MM.1S (cell line): Measurements from ENCODE around the gene ATG10.

ENCODE experiments used
- DNase-seq: peaks from one replicate; pipeline ENCODE4 v3.0.0-alpha.2; 2015
- H2AFZ ChIP-seq: fragments of 300-600 bp; sonication (generic); 2 replicates; pipeline ENCODE4 v1.6.0; 2016; ENCODE audit warnings: antibody characterized with exemption, low read length
- H3F3A ChIP-seq: fragments of 300-600 bp; sonication (generic); 2 replicates; pipeline ENCODE4 v1.6.1; 2016; ENCODE audit warnings: mild to moderate bottlenecking, antibody characterized with exemption, low read length, moderate library complexity, mixed read lengths; ENCODE audit not compliant: insufficient read depth
- H3K27ac ChIP-seq: fragments of 300-600 bp; sonication (generic); 2 replicates; pipeline ENCODE4 v1.5.1; 2016; ENCODE audit warnings: mild to moderate bottlenecking, low read length
- H3K27me3 ChIP-seq: fragments of 300-600 bp; sonication (generic); replicated peaks from 2 replicates; pipeline ENCODE4 v1.6.0; 2016; ENCODE audit warnings: low read length; ENCODE audit not compliant: insufficient read depth
- H3K36me3 ChIP-seq: fragments of 300-600 bp; sonication (generic); replicated peaks from 2 replicates; pipeline ENCODE4 v1.6.1; 2016; ENCODE audit warnings: mild to moderate bottlenecking, low read length, mixed read lengths; ENCODE audit not compliant: insufficient read depth
- H3K4me1 ChIP-seq: fragments of 300-600 bp; sonication (generic); 2 replicates; pipeline ENCODE4 v1.6.1; 2016; ENCODE audit warnings: low read length, mixed read lengths
- H3K4me2 ChIP-seq: fragments of 300-600 bp; sonication (generic); 2 replicates; pipeline ENCODE4 v1.6.0; 2016; ENCODE audit warnings: low read depth, low read length
- H3K4me3 ChIP-seq: fragments of 300-600 bp; sonication (generic); 2 replicates; pipeline ENCODE4 v1.5.1; 2016; ENCODE audit warnings: low read length, mixed read lengths
- H3K79me2 ChIP-seq: fragments of 300-600 bp; sonication (generic); 2 replicates; pipeline ENCODE4 v1.6.1; 2016; ENCODE audit warnings: mixed run types, low read length, mixed read lengths
- H3K9ac ChIP-seq: fragments of 300-600 bp; sonication (generic); 2 replicates; pipeline ENCODE4 v1.6.1; 2016; ENCODE audit warnings: low read length, mixed read lengths
- H3K9me2 ChIP-seq: fragments of 300-600 bp; sonication (generic); replicated peaks from 2 replicates; pipeline ENCODE4 v1.6.1; 2016; ENCODE audit warnings: mild to moderate bottlenecking, low read length, mixed read lengths; ENCODE audit not compliant: insufficient read depth
- H3K9me3 ChIP-seq: fragments of 300-600 bp; sonication (generic); replicated peaks from 2 replicates; pipeline ENCODE4 v1.6.1; 2016; ENCODE audit warnings: mild to moderate bottlenecking, low read length, mixed read lengths; ENCODE audit not compliant: insufficient read depth
- H4K20me1 ChIP-seq: fragments of 300-600 bp; sonication (generic); 2 replicates; pipeline ENCODE4 v1.6.1; 2016; ENCODE audit warnings: mild to moderate bottlenecking, low read length, moderate library complexity, mixed read lengths; ENCODE audit not compliant: insufficient read depth
- CTCF ChIP-seq: fragments of 300-600 bp; sonication (generic); IDR thresholded peaks from 2 replicates; pipeline ENCODE4 v1.5.1; 2016; ENCODE audit warnings: antibody characterized with exemption, low read length, mixed read lengths
- EZH2 ChIP-seq: fragments of 300-600 bp; sonication (generic); optimal IDR thresholded peaks from 2 replicates; pipeline ENCODE3; 2017; ENCODE audit warnings: low read depth, mild to moderate bottlenecking, antibody characterized with exemption, low read length, mixed read lengths
- EZH2phosphoT487 ChIP-seq: fragments of 300-600 bp; sonication (generic); IDR thresholded peaks from 2 replicates; pipeline ENCODE4 v1.6.1; 2018; ENCODE audit warnings: antibody characterized with exemption, low read length

Gene ATG10

GRCh38 chr5:81989204-81989603 lies 17.4 kb downstream of the ATG10 start:
- DNase-seq, result no peak
- Histone ChIP-seq H3F3A (no peaks in the 10 kb centered on the region), H3K79me2 (no peaks in the 10 kb centered on the region), H3K27ac (no peak overlapping the region), H3K9ac (no peak overlapping the region), H3K4me2 (no peak overlapping the region), H3K4me3 (no peak overlapping the region), H4K20me1 (no peaks in the 10 kb centered on the region), H3K9me2 (no peaks in the 10 kb centered on the region), H3K36me3 (no peaks in the 10 kb centered on the region), H3K27me3 (no peaks in the 10 kb centered on the region), H2AFZ (no peak overlapping the region), H3K4me1 (no peaks in the 10 kb centered on the region), H3K9me3 (no peaks in the 10 kb centered on the region)
- TF ChIP-seq CTCF (no peak), EZH2 (no peak), EZH2phosphoT487 (no peak)

- Histone ChIP-seq H3K9me2 (no peaks in the 10 kb centered on the region), H3K27me3 (no peaks in the 10 kb centered on the region), H3K9ac (no peak overlapping the region), H3K36me3 (no peaks in the 10 kb centered on the region), H3K4me1 (0 out of 2 replicates have a peak, but pooled peaks cover 4% of the 10 kb centered on the region), H3K27ac (no peak overlapping the region), H3K4me3 (no peak overlapping the region), H3K4me2 (no peak overlapping the region), H3K9me3 (no peaks in the 10 kb centered on the region), H2AFZ (no peak overlapping the region), H3F3A (no peaks in the 10 kb centered on the region), H3K79me2 (no peaks in the 10 kb centered on the region), H4K20me1 (no peaks in the 10 kb centered on the region)
- no peak for DNase-seq
- no peak for TF ChIP-seq EZH2
- no peak for TF ChIP-seq CTCF
- TF ChIP-seq EZH2phosphoT487, result no peak
Measured at GRCh38 chr5:81994679-81995078, 22.9 kb downstream of the ATG10 start.

GRCh38 chr5:81995407-81995806 lies 23.6 kb downstream of the ATG10 start:
- DNase-seq, result no peak
- Histone ChIP-seq H3K4me2 (no peak overlapping the region), H3K4me1 (0 out of 2 replicates have a peak, but pooled peaks cover 4% of the 10 kb centered on the region), H2AFZ (no peak overlapping the region), H3K9me3 (no peaks in the 10 kb centered on the region), H3K27me3 (no peaks in the 10 kb centered on the region), H4K20me1 (no peaks in the 10 kb centered on the region), H3K9ac (no peak overlapping the region), H3K9me2 (no peaks in the 10 kb centered on the region), H3F3A (no peaks in the 10 kb centered on the region), H3K79me2 (no peaks in the 10 kb centered on the region), H3K36me3 (no peaks in the 10 kb centered on the region), H3K4me3 (no peak overlapping the region), H3K27ac (no peak overlapping the region)
- no peak for TF ChIP-seq CTCF
- no peak for TF ChIP-seq EZH2phosphoT487
- TF ChIP-seq EZH2, result no peak
